Panc1 (cell line): ENCODE results near the gene TRA2A.

ENCODE experiments used
- POLR2AphosphoS5 ChIP-seq: IDR thresholded peaks from 2 replicates; pipeline ENCODE4 v1.6.1; 2012; ENCODE audit warnings: mild to moderate bottlenecking, low read depth, low read length, moderate library complexity
- TF ChIP-seq, protein P1 (sequence below): fragments of 450-650 bp; IDR thresholded peaks from 2 replicates; pipeline ENCODE4 v1.5.1; 2017; ENCODE audit warnings: mild to moderate bottlenecking

DNA sequence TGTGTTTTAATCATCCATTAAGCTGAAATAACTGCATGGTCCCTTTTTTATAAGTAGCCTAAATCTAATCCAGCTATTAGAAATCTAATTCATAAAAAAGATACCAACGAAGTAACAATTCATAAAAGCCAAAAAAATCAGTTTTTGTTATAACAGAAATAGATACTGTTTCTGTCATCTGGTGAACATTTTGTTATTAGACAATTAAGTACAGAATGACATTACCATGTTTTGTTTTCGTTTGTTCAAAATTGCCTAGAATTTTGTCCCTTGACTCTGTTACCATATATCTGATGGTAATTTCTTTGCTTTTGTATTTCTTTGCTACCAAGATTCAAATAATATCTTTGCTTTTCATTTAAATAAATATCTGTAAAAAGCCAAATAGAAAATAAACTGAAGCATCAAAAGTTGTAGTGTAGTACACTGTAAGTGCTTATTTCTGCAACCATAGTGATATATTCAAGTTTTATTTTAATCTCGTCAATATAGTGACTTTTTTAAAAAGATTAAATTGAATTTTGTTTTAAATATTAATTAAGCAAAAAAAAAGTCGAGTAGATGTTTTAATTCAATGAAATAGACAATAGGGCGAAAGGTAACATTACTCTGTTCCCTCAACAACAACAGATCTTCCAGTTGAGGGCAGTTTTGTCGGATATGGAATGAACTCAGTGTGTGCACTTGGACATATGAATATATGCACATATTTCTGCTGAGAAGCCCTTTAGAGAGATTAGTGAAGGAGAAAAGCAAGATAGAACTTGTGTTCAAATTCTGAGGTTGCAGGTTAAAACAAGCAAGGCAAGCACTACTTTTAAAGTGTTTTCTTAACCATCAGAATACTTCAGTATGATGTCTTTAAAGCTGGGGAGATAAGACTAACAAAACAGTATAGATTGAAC, 53.6 kb downstream of the TRA2A start:
- TF ChIP-seq, protein P1, sequence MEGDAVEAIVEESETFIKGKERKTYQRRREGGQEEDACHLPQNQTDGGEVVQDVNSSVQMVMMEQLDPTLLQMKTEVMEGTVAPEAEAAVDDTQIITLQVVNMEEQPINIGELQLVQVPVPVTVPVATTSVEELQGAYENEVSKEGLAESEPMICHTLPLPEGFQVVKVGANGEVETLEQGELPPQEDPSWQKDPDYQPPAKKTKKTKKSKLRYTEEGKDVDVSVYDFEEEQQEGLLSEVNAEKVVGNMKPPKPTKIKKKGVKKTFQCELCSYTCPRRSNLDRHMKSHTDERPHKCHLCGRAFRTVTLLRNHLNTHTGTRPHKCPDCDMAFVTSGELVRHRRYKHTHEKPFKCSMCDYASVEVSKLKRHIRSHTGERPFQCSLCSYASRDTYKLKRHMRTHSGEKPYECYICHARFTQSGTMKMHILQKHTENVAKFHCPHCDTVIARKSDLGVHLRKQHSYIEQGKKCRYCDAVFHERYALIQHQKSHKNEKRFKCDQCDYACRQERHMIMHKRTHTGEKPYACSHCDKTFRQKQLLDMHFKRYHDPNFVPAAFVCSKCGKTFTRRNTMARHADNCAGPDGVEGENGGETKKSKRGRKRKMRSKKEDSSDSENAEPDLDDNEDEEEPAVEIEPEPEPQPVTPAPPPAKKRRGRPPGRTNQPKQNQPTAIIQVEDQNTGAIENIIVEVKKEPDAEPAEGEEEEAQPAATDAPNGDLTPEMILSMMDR, result no peak
- no peak for TF ChIP-seq POLR2AphosphoS5
